ENCODE measurements around the gene EPHA3.

The EPHA3 gene

DNA sequence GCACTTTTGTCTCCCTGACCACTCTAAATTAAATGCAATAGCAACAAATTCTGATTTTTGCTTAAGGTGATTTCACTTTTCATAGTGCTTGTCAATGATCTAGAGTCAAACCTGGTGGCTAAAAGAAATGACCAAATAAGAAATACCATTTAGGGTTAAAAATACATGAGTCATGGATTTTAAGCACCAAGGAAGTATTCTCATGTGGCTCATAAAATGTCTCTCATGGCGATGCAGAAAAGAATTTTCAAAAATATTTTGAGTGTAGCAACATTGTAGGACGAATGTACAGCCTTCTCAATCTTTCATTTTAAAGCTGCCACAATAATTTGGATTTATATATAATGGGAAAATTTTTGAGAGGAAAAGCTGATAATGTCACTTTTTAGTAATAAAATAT lies 193.6 kb downstream of the EPHA3 start:
- no peak overlapping the region for H3K4me3 ChIP-seq (replicated peaks; ENCODE audit: insufficient read depth, low read length)
- no peaks in the 10 kb centered on the region for H3K27me3 ChIP-seq (ENCODE audit: insufficient read depth, poor library complexity, severe bottlenecking)
- H3K27ac ChIP-seq (replicated peaks) = no peak overlapping the region
- TF ChIP-seq GABPA (IDR thresholded peaks at IDR 0.05; ENCODE audit: low read depth) (no peak), POLR2AphosphoS5 (IDR thresholded peaks at IDR 0.05; ENCODE audit: low read depth) (no peak), SPI1 (IDR thresholded peaks at IDR 0.05; ENCODE audit: borderline replicate concordance, low read depth) (no peak)
- TF ChIP-seq, protein P1, sequence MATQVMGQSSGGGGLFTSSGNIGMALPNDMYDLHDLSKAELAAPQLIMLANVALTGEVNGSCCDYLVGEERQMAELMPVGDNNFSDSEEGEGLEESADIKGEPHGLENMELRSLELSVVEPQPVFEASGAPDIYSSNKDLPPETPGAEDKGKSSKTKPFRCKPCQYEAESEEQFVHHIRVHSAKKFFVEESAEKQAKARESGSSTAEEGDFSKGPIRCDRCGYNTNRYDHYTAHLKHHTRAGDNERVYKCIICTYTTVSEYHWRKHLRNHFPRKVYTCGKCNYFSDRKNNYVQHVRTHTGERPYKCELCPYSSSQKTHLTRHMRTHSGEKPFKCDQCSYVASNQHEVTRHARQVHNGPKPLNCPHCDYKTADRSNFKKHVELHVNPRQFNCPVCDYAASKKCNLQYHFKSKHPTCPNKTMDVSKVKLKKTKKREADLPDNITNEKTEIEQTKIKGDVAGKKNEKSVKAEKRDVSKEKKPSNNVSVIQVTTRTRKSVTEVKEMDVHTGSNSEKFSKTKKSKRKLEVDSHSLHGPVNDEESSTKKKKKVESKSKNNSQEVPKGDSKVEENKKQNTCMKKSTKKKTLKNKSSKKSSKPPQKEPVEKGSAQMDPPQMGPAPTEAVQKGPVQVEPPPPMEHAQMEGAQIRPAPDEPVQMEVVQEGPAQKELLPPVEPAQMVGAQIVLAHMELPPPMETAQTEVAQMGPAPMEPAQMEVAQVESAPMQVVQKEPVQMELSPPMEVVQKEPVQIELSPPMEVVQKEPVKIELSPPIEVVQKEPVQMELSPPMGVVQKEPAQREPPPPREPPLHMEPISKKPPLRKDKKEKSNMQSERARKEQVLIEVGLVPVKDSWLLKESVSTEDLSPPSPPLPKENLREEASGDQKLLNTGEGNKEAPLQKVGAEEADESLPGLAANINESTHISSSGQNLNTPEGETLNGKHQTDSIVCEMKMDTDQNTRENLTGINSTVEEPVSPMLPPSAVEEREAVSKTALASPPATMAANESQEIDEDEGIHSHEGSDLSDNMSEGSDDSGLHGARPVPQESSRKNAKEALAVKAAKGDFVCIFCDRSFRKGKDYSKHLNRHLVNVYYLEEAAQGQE (IDR thresholded peaks at IDR 0.05; ENCODE audit: insufficient replicate concordance, low read depth) = no peak
- TF ChIP-seq, protein P2, sequence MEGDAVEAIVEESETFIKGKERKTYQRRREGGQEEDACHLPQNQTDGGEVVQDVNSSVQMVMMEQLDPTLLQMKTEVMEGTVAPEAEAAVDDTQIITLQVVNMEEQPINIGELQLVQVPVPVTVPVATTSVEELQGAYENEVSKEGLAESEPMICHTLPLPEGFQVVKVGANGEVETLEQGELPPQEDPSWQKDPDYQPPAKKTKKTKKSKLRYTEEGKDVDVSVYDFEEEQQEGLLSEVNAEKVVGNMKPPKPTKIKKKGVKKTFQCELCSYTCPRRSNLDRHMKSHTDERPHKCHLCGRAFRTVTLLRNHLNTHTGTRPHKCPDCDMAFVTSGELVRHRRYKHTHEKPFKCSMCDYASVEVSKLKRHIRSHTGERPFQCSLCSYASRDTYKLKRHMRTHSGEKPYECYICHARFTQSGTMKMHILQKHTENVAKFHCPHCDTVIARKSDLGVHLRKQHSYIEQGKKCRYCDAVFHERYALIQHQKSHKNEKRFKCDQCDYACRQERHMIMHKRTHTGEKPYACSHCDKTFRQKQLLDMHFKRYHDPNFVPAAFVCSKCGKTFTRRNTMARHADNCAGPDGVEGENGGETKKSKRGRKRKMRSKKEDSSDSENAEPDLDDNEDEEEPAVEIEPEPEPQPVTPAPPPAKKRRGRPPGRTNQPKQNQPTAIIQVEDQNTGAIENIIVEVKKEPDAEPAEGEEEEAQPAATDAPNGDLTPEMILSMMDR (IDR thresholded peaks at IDR 0.05; ENCODE audit: insufficient read depth, low read length) = no peak
- DNase-seq (ENCODE audit: low read depth in 1 of 2, low spot score in 1 of 2) = no peak

DNA sequence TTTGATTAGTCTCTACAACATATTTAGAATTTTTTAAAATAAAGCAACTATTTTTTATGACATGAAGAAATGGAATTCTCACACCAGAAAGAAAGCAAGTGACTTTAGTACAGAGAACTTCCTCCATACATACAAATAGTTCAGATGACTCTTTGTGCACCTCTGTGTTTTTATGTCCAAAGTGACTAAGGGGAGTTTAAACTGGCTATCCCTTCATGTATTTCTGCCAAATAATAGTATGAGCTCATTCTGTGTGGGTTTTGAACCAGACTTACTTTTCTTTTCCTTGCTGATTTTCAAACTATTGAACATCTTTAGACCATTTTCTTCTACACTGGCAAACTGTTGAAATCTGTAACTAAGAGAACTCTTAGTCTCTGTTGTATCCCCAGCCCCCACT lies 196.3 kb downstream of the EPHA3 start:
- DNase-seq (ENCODE audit: low read depth in 1 of 2, low spot score in 1 of 2) = no peak
- Histone ChIP-seq H3K27ac (replicated peaks) (no peak overlapping the region), H3K4me3 (replicated peaks; ENCODE audit: insufficient read depth, low read length) (no peak overlapping the region), H3K27me3 (ENCODE audit: insufficient read depth, poor library complexity, severe bottlenecking) (no peaks in the 10 kb centered on the region)
- TF ChIP-seq POLR2AphosphoS5 (IDR thresholded peaks at IDR 0.05; ENCODE audit: low read depth) (no peak), SPI1 (IDR thresholded peaks at IDR 0.05; ENCODE audit: borderline replicate concordance, low read depth) (no peak), GABPA (IDR thresholded peaks at IDR 0.05; ENCODE audit: low read depth) (no peak)
- TF ChIP-seq, protein P1 (IDR thresholded peaks at IDR 0.05; ENCODE audit: insufficient replicate concordance, low read depth) = no peak
- TF ChIP-seq, protein P2 (IDR thresholded peaks at IDR 0.05; ENCODE audit: insufficient read depth, low read length) = no peak

DNA sequence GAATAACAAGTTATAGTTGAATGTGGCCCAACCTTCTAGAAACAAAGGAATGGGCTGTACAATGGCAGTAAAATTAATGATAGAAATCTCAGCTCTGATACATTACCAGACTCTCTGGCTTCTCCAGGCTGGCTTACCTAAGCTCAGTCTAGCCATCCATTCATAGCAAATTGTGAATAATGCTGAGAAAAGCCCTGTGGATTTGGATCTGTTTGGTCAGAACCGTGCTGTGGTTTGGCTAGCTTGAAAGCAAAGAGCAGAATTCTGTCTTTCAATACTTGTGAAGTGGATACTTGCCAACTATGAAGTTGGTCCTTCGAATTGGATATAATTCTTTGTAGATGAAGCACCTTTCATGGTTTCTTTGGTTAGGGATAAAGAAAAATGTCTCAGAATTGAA lies 199.1 kb downstream of the EPHA3 start:
- DNase-seq (ENCODE audit: low read depth in 1 of 2, low spot score in 1 of 2) = no peak
- no peak for TF ChIP-seq POLR2AphosphoS5 (IDR thresholded peaks at IDR 0.05; ENCODE audit: low read depth)
- TF ChIP-seq GABPA (IDR thresholded peaks at IDR 0.05; ENCODE audit: low read depth) = no peak
- TF ChIP-seq, protein P1 (IDR thresholded peaks at IDR 0.05; ENCODE audit: insufficient replicate concordance, low read depth) = no peak
- TF ChIP-seq, protein P2 (IDR thresholded peaks at IDR 0.05; ENCODE audit: insufficient read depth, low read length) = no peak
- no peak for TF ChIP-seq SPI1 (IDR thresholded peaks at IDR 0.05; ENCODE audit: borderline replicate concordance, low read depth)
- no peaks in the 10 kb centered on the region for H3K27me3 ChIP-seq (ENCODE audit: insufficient read depth, poor library complexity, severe bottlenecking)
- no peak overlapping the region for H3K27ac ChIP-seq (replicated peaks)
- no peak overlapping the region for H3K4me3 ChIP-seq (replicated peaks; ENCODE audit: insufficient read depth, low read length)

Measured in HL-60 (cell line).